ENCODE results near the gene FAM163B.

GRCh38 chr9:133656211-133657119 lies 47.3 kb upstream of the FAM163B start:
- TF ChIP-seq CTCF (IDR thresholded peaks at IDR 0.05) (no peak), POLR2A (IDR thresholded peaks at IDR 0.05) (no peak)
